Esophagus squamous epithelium (tissue), 5 donors: Measurements from ENCODE around the gene PHF3. TPM values are rescaled to one million over a fixed set of nuclear protein-coding genes. Genes with fewer than 3 reads are reported as not detected.

Source experiments
- DNase-seq: peaks from one replicate; lab custom pipeline; 2025; lab: John Stamatoyannopoulos, UW
- H3K27ac ChIP-seq, 4 donors: fragments of 200-600 bp; sonication (generic); one replicate each; pipeline ENCODE4 v1.5.1; 2016 to 2019; ENCODE audit warnings: mild to moderate bottlenecking in 1 of 4
- H3K27me3 ChIP-seq, 4 donors: fragments of 200-600 bp; sonication (generic); 1 replicate in 3 of 4; 2 replicates in 1 of 4; pipeline versions ENCODE4 v1.5.1 to v1.6.0; 2017 to 2021; ENCODE audit warnings: antibody characterized with exemption in 1 of 4
- H3K36me3 ChIP-seq, 3 donors: fragments of 200-600 bp; sonication (generic); one replicate each; pipeline ENCODE4 v1.5.1; 2016 to 2019
- H3K4me1 ChIP-seq, 3 donors: fragments of 200-600 bp; sonication (generic); one replicate each; pipeline ENCODE4 v1.5.1; 2017 to 2019
- H3K4me3 ChIP-seq, 4 donors: fragments of 200-600 bp; sonication (generic); 1 replicate in 3 of 4; 2 replicates in 1 of 4; pipeline ENCODE4 v1.5.1; 2016 to 2019; ENCODE audit warnings: mild to moderate bottlenecking in 2 of 4, moderate library complexity in 1 of 4
- H3K9me3 ChIP-seq, 3 donors: fragments of 200-600 bp; sonication (generic); one replicate each; pipeline ENCODE4 v1.5.1; 2016 to 2019
- POLR2A ChIP-seq, 4 donors: fragments of 450-650 bp; IDR thresholded peaks; one replicate each; pipeline ENCODE4 v1.6.1; 2017; ENCODE audit warnings: antibody characterized with exemption in 4 of 4, mild to moderate bottlenecking in 4 of 4, moderate library complexity in 3 of 4
- WGBS, 2 donors: methylation state at CpG; one replicate each; pipeline ENCODE4 v1.1.5; 2018; 5-methylcytosine and 5-hydroxymethylcytosine counted together
- intact Hi-C: fragments of 100-400 bp; cut with DNase I; formaldehyde crosslinking; loops from one replicate; pipeline ENCODE4 v1.15.0; 2022
- small RNA-seq, 4 donors: library from RNA; depleted of rRNA; stranded (forward); fragments of <200 nt; gene quantifications; one replicate each; pipeline ENCODE3, GENCODE V24; 2016
- total RNA-seq, 4 donors: library from RNA; depleted of rRNA; stranded (reverse); fragments of >200 nt; gene quantifications; one replicate each; pipeline ENCODE4 v1.1.0, GENCODE V29; 2016
- TF ChIP-seq, protein P1 (sequence below), 6 experiments: fragments of 450-650 bp in 4 of 6; fragments of 200-600 bp in 2 of 6; sonication (generic) in 2 of 6; IDR thresholded peaks; one replicate each; pipeline ENCODE4 v1.5.1; 2016 to 2019; ENCODE audit warnings: antibody characterized with exemption in 6 of 6, mild to moderate bottlenecking in 4 of 6, moderate library complexity in 4 of 6
- donor health status: DM: yes; HTN: yes; CAD: no.

The PHF3 gene
- total RNA-seq, 4 donors from 2014 or later = 17.6 to 53.2 (median 26.7) TPM

DNA sequence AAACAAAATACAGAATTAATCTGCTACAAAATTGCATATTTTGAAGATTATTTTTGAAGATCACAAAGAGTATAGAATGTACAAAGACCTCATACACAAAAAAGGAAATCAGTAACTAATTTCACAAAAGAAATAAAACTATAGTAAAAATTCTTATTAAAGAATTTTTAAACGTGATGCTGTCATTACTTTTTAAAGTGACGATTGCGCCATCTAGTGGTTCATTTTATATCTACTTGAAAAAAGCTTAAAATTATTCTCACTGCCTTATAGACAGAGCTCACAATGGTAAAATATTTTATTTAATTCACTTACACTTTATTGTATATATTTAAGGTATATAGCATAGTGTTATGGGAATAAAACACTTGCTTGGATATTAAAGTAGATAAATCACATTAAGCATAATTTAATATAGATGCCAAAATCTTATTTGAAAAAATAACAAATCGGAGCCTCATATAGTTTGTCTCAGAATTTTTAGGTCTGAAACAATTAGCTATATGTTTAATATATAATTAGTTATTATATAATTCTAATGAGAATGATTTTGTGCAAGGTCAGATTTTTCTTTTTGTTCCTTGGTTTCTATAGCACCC, 128.8 kb downstream of the PHF3 start:
- H3K4me3 ChIP-seq = no peak overlapping the region
- H3K27me3 ChIP-seq = peaks cover 0 to 14% (median 0%) of the 10 kb centered on the region in 4 donors
- H3K9me3 ChIP-seq = peaks cover 0 to 6% (median 0%) of the 10 kb centered on the region in 3 donors
- H3K36me3 ChIP-seq = no peaks in the 10 kb centered on the region
- H3K4me1 ChIP-seq = no peaks in the 10 kb centered on the region
- 24 to 25% methylated on average over 4 of the region's 4 CpGs for WGBS, 2 donors
- no peak for DNase-seq
- H3K27ac ChIP-seq = no peak overlapping the region
- intact Hi-C loops = loop anchor here (5.0 kb wide), 1 partner anchor 167 kb away; no protein-coding TSS in a partner anchor
- TF ChIP-seq, protein P1, sequence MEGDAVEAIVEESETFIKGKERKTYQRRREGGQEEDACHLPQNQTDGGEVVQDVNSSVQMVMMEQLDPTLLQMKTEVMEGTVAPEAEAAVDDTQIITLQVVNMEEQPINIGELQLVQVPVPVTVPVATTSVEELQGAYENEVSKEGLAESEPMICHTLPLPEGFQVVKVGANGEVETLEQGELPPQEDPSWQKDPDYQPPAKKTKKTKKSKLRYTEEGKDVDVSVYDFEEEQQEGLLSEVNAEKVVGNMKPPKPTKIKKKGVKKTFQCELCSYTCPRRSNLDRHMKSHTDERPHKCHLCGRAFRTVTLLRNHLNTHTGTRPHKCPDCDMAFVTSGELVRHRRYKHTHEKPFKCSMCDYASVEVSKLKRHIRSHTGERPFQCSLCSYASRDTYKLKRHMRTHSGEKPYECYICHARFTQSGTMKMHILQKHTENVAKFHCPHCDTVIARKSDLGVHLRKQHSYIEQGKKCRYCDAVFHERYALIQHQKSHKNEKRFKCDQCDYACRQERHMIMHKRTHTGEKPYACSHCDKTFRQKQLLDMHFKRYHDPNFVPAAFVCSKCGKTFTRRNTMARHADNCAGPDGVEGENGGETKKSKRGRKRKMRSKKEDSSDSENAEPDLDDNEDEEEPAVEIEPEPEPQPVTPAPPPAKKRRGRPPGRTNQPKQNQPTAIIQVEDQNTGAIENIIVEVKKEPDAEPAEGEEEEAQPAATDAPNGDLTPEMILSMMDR (IDR thresholded peaks at IDR 0.05) = peak in 5 of 6 experiments; percentile 35 to 68 (median 65)
- TF ChIP-seq POLR2A (IDR thresholded peaks at IDR 0.05) = no peak

Small RNAs within 50 kb of the gene (small RNA-seq; reads per million reads assigned to genes)
- gene AL513043.1 = 0 reads per million in 4 donors

Other genes with a start within 250 kb of the PHF3 start
- gene PTP4A1, start 63.3 kb upstream of the PHF3 start, total RNA-seq = 10 to 100 TPM; 30.9 to 73.7 (median 39.8) TPM